K562 (cell line): ENCODE measurements around the gene HDAC6. TPM values are rescaled to one million over a fixed set of nuclear protein-coding genes. Genes with fewer than 3 reads are reported as not detected.

Source experiments
- ATAC-seq: fragments of 200-7000 bp; cut with Tn5 transposase; 3 replicates; pipeline ENCODE4 v1.9.1; 2020; ENCODE audit warnings: moderate library complexity
- BruUV-seq: library from RNA; stranded (reverse); fragments of 400-500 nt; replicated peaks from 2 replicates; lab custom pipeline; 2021; lab: Mats Ljungman, UMichigan
- CTCF ChIA-PET: fragments of 300-600 bp; formaldehyde crosslinking; extraction: SDS; loops from one replicate; lab custom pipeline; 2021; ENCODE audit warnings: low intra/inter-chr PET ratio; lab: Yijun Ruan, JAX
- POLR2A ChIA-PET: fragments of 300-600, 350-650 bp; sonication (Branson Sonifier 250); formaldehyde crosslinking; extraction: SDS; loops from one replicate; lab custom pipeline; 2021; ENCODE audit warnings: antibody characterized with exemption, inconsistent platforms; lab: Yijun Ruan, JAX
- DNase-seq, 4 experiments: peaks; one replicate each; pipeline versions ENCODE4 v3.0.0 to v3.0.0-alpha.2; 2011 to 2018; ENCODE audit warnings: low spot score in 3 of 4, mixed read lengths in 3 of 4; ENCODE audit errors: extremely low read depth in 1 of 4
- FAIRE-seq: peaks from 2 replicates; lab custom pipeline; 2011; peaks lifted over from hg19 to GRCh38; lab: Jason Lieb, UNC
- H2AFZ ChIP-seq: 2 replicates; pipeline ENCODE4 v1.6.0; 2011; ENCODE audit warnings: low read depth, low read length, control low read depth, inconsistent platforms
- H3K27ac ChIP-seq: fragments of 200-600 bp; 3 replicates; pipeline ENCODE4 v1.8.0; 2011; ENCODE audit warnings: low read depth, mild to moderate bottlenecking, control low read depth, inconsistent platforms, low read length, moderate library complexity, mixed read lengths; ENCODE audit errors: extremely low read depth
- H3K27me3 ChIP-seq, 2 experiments: fragments of 300-600 bp in 1 of 2; 2 replicates in 1 of 2; 3 replicates in 1 of 2; pipeline versions ENCODE4 v1.6.0 to v1.8.0; 2011; ENCODE audit warnings: inconsistent platforms in 2 of 2, low read length in 2 of 2, mild to moderate bottlenecking in 1 of 2, mixed read lengths in 1 of 2, moderate library complexity in 1 of 2; ENCODE audit not compliant: control insufficient read depth in 2 of 2, insufficient read depth in 2 of 2
- H3K36me3 ChIP-seq: fragments of 300-600 bp; 3 replicates; pipeline ENCODE4 v1.8.0; 2011; ENCODE audit warnings: mild to moderate bottlenecking, low read length, inconsistent platforms; ENCODE audit not compliant: control insufficient read depth, insufficient read depth
- H3K4me1 ChIP-seq, 2 experiments: fragments of 200-600 bp in 1 of 2; replicated peaks in 1 of 2; 2 replicates in 1 of 2; 3 replicates in 1 of 2; pipeline versions ENCODE4 v1.5.1 to v1.8.0; 2011; ENCODE audit warnings: inconsistent platforms in 2 of 2, low read length in 2 of 2, mild to moderate bottlenecking in 1 of 2, mixed read lengths in 1 of 2, moderate library complexity in 1 of 2; ENCODE audit not compliant: control insufficient read depth in 2 of 2, insufficient read depth in 2 of 2
- H3K4me2 ChIP-seq: 2 replicates; pipeline ENCODE4 v1.6.1; 2011; ENCODE audit warnings: low read length, control low read depth, inconsistent platforms, mixed read lengths; ENCODE audit not compliant: insufficient read depth
- H3K4me3 ChIP-seq: fragments of 200-600 bp; sonication (generic), shearing (Covaris generic); 2 replicates; pipeline ENCODE4 v1.5.1; 2016; ENCODE audit warnings: control low read depth, inconsistent platforms
- H3K79me2 ChIP-seq: fragments of 200-600 bp; 3 replicates; pipeline ENCODE4 v1.8.0; 2011; ENCODE audit warnings: low read length, inconsistent platforms; ENCODE audit not compliant: control insufficient read depth, insufficient read depth
- H3K9ac ChIP-seq, 2 experiments: 2 replicates each; pipeline versions ENCODE4 v1.6.0 to v1.6.1; 2011; ENCODE audit warnings: low read depth in 2 of 2, low read length in 2 of 2, control low read depth in 1 of 2, inconsistent platforms in 1 of 2, mild to moderate bottlenecking in 1 of 2, mixed read lengths in 1 of 2; ENCODE audit not compliant: insufficient read depth in 1 of 2
- H3K9me1 ChIP-seq: one replicate; pipeline ENCODE4 v1.6.0; 2011; ENCODE audit warnings: inconsistent platforms, mild to moderate bottlenecking, low read length, moderate library complexity; ENCODE audit not compliant: control insufficient read depth, insufficient read depth
- H3K9me3 ChIP-seq: replicated peaks from 2 replicates; pipeline ENCODE4 v1.5.1; 2011; ENCODE audit warnings: low read depth, low read length, inconsistent platforms; ENCODE audit not compliant: control insufficient read depth, insufficient read depth
- H4K20me1 ChIP-seq: replicated peaks from 2 replicates; pipeline ENCODE4 v1.6.1; 2011; ENCODE audit warnings: low read length, inconsistent platforms, mixed read lengths; ENCODE audit not compliant: control insufficient read depth, insufficient read depth
- EP300 ChIP-seq: IDR thresholded peaks from 2 replicates; pipeline ENCODE4 v1.6.1; 2012; ENCODE audit warnings: low read length, improper control_type of control experiment
- ETV6 ChIP-seq, 3 experiments: fragments of 150-350 bp in 1 of 3; sonication (generic) in 1 of 3; formaldehyde crosslinking in 1 of 3; IDR thresholded peaks; 2 replicates each; pipeline versions ENCODE4 v1.6.1 to v1.8.0; 2014 to 2022; ENCODE audit warnings: borderline replicate concordance in 2 of 3, low read depth in 2 of 3, antibody characterized with exemption in 1 of 3, low read length in 1 of 3, mild to moderate bottlenecking in 1 of 3, missing genetic modification reagents in 1 of 3
- FOXM1 ChIP-seq, 2 experiments: fragments of 450-650 bp in 1 of 2; sonication (generic) in 1 of 2; formaldehyde crosslinking in 1 of 2; IDR thresholded peaks; 2 replicates each; pipeline versions ENCODE4 v1.6.1 to v1.9.0; 2017 to 2022; ENCODE audit warnings: low read depth in 2 of 2, mild to moderate bottlenecking in 2 of 2, missing genetic modification reagents in 1 of 2, moderate library complexity in 1 of 2
- GABPA ChIP-seq: fragments of 200-800 bp; sonication (Bioruptor generic); conservative IDR thresholded peaks from 2 replicates; pipeline ENCODE4 v1.6.1; 2016; ENCODE audit warnings: low read depth, missing genetic modification characterization, missing compliant biosample characterization
- HDGF ChIP-seq: fragments of 450-650 bp; IDR thresholded peaks from 2 replicates; pipeline ENCODE4 v1.6.1; 2016
- MAZ ChIP-seq, 2 experiments: fragments of 450-650 bp in 1 of 2; sonication (generic) in 1 of 2; formaldehyde crosslinking; IDR thresholded peaks in 1 of 2; conservative IDR thresholded peaks in 1 of 2; 2 replicates each; pipeline versions ENCODE4 v1.4.0 to v1.5.0; 2020; ENCODE audit warnings: mild to moderate bottlenecking in 1 of 2, missing genetic modification reagents in 1 of 2
- MTA1 ChIP-seq: fragments of 450-650 bp; IDR thresholded peaks from 2 replicates; pipeline ENCODE4 v1.6.1; 2017; ENCODE audit warnings: borderline replicate concordance
- OTX1 ChIP-seq: fragments of 450-650 bp; formaldehyde crosslinking; IDR thresholded peaks from 2 replicates; pipeline ENCODE4 v1.4.0; 2022; ENCODE audit warnings: mild to moderate bottlenecking
- SIN3B ChIP-seq: fragments of 450-650 bp; IDR thresholded peaks from 2 replicates; pipeline ENCODE4 v1.6.1; 2017; ENCODE audit warnings: low read depth, mild to moderate bottlenecking, moderate library complexity
- SMARCA5 ChIP-seq: fragments of 450-650 bp; IDR thresholded peaks from 2 replicates; pipeline ENCODE4 v1.6.1; 2016
- TOE1 ChIP-seq, 2 experiments: fragments of 450-650 bp in 1 of 2; sonication (generic) in 1 of 2; formaldehyde crosslinking in 1 of 2; IDR thresholded peaks; 2 replicates each; pipeline versions ENCODE4 v1.7.1 to v1.8.0; 2016 to 2022; ENCODE audit warnings: borderline replicate concordance in 2 of 2, mild to moderate bottlenecking in 2 of 2, antibody characterized with exemption in 1 of 2, inconsistent platforms in 1 of 2, low read depth in 1 of 2, missing genetic modification reagents in 1 of 2, moderate library complexity in 1 of 2
- ZNF274 ChIP-seq: IDR thresholded peaks from 2 replicates; pipeline ENCODE4 v1.6.1; 2011; ENCODE audit warnings: low read depth, mild to moderate bottlenecking, low read length, moderate library complexity, borderline replicate concordance
- ZNF408 ChIP-seq: fragments of 250-450 bp; sonication (Bioruptor Pico); IDR thresholded peaks from 2 replicates; pipeline ENCODE4 v1.4.0; 2020; ENCODE audit warnings: low read depth, mild to moderate bottlenecking, moderate library complexity
- WGBS: fragments of 100-300 bp; shearing (Covaris generic); methylation state at CpG from one replicate; pipeline ENCODE4 v1.1.6; 2016; ENCODE audit warnings: low coverage, mixed read lengths; ENCODE audit not compliant: insufficient coverage; ENCODE audit errors: missing lambda C conversion rate; 5-methylcytosine and 5-hydroxymethylcytosine counted together
- in situ Hi-C: fragments of 300-500 bp; cut with MboI; formaldehyde crosslinking; loops from 4 replicates; pipeline ENCODE4 v1.15.0; 2018; ENCODE audit warnings: inconsistent platforms, mixed read lengths
- intact Hi-C: fragments of 100-400 bp; cut with micrococcal nuclease; formaldehyde crosslinking; loops from 2 replicates; pipeline ENCODE4 v1.14.2; 2022
- polyA plus RNA-seq, 8 experiments: library from polyadenylated mRNA; depleted of rRNA in 4 of 8; stranded (reverse) in 5 of 8; unstranded in 3 of 8; fragments of >200 nt; fragmentation: Nextera tagmentation in 2 of 8; fragmentation: Illumina TruSeq in 1 of 8; extraction: Ambion mirVana in 2 of 8; extraction: Trizol in 1 of 8; gene quantifications; 2 replicates each; pipeline versions ENCODE4 v1.2.1 to v1.2.3, GENCODE V29; 2011 to 2014; ENCODE audit warnings: inconsistent platforms in 1 of 8, missing spikeins in 1 of 8
- total RNA-seq, 7 experiments: library from RNA; depleted of rRNA in 6 of 7; stranded (reverse); fragments of >200 nt in 6 of 7; fragmentation: Illumina TruSeq in 2 of 7; extraction: Trizol in 2 of 7; gene quantifications; 2 replicates each; pipeline versions ENCODE4 v1.2.1 to v1.2.3, GENCODE V29; 2011 to 2021; ENCODE audit warnings: low replicate concordance in 1 of 7
- TF ChIP-seq, protein P1 (sequence below), 2 experiments: fragments of 450-650 bp; IDR thresholded peaks; 2 replicates each; pipeline ENCODE4 v1.6.1; 2016
- TF ChIP-seq, protein P2 (sequence below): fragments of 200-800 bp; sonication (Bioruptor generic); IDR thresholded peaks from 2 replicates; pipeline ENCODE4 v1.6.1; 2017; ENCODE audit warnings: missing genetic modification characterization, missing compliant biosample characterization

HDAC6 gene
- total and polyA plus RNA-seq, 9 of the 15 experiments (the other 6 are each of a cell fraction or from before 2014, with no cell fraction given), result 29.9 to 101 (median 71.2) TPM

DNA sequence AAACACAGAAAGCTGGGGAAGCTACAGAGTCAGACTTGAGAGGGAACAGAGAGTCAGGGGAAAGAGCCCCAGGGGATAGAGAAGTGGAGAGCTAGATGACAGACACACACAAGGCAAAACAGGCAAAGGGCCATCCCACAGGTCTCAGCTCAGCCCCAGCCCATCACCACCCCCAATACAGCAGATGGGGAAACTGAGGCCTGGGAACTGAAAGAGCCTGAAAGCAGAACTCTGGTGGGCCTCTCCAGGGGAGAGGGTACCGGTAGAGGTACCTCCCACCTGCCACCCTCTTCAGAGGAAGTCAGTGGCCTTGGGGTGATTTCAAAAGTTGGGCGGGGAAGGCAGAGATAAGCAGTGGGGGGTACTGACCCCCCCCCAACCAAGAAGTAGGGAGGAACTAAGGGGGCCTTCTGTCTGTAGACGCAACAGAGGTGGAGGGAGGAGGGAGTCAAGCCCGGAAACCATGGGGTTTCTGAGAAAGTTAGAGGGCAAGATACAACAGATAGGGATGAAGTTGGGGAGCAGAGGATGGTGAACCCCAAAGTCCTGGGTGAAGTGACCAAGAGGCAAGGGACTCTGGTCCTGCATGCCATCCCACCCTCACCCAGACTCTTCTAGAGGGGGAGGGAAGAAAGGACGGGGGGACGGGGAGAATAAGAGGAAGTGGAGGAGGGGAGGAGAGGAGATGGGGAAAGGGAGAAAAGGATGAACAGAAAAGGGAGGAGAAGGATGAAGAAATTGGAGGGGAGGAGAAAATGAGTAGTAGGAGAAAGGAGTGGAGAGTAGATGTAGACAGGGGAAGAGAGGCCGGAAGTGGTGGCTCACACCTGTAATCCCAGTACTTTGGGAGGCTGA lies 12.3 kb upstream of the HDAC6 start:
- Histone ChIP-seq H3K27ac (peak overlapping the region; percentile 85), H3K4me3 (peak overlapping the region; percentile 75), H3K4me1 (peaks cover 51 to 65% of the 10 kb centered on the region in 2 experiments), H4K20me1 (peaks cover 4% of the 10 kb centered on the region; the same call in 1 of the 2 replicates), H3K9ac (peak overlapping the region; percentile 85 to 94), H3K9me1 (no peaks in the 10 kb centered on the region), H2AFZ (no peak overlapping the region), H3K36me3 (peaks cover 63% of the 10 kb centered on the region), H3K9me3 (no peaks in the 10 kb centered on the region), H3K79me2 (peaks cover 85% of the 10 kb centered on the region), H3K4me2 (peak overlapping the region; percentile 93), H3K27me3 (no peaks in the 10 kb centered on the region)
- ChIA-PET POLR2A (interaction anchor here (0.6 kb wide), 1 partner anchor 52 kb away, joined by 3 read pairs; no protein-coding TSS in a partner anchor), CTCF (interaction anchor here (0.7 kb wide), 1 partner anchor 128 kb away, joined by 4 read pairs; no protein-coding TSS in a partner anchor)
- FAIRE-seq, result peak; percentile 77
- BruUV-seq, result no TSS peak
- in situ Hi-C loops, result no loop called here
- DNase-seq, result peak in 2 of 4 experiments; percentile 50 to 75
- ATAC-seq, result no peak
- intact Hi-C loops, result loop anchor here (2.0 to 5.0 kb wide), 2 partner anchors 25 to 92 kb away; partner anchors contain the start of gene SUV39H1
- 0% methylated on average over 4 of the region's 7 CpGs for WGBS
- TF ChIP-seq TOE1 (IDR thresholded peaks at IDR 0.05; ENCODE audit: borderline replicate concordance) (no peak), TOE1 (CRISPR knock-in tag; IDR thresholded peaks at IDR 0.05; ENCODE audit: borderline replicate concordance, low read depth) (no peak), GABPA (tag) (peak; percentile 33; the same call in 1 of the 2 replicates), MTA1 (0 out of 2 replicates have a peak, but pooled peaks have one; percentile 34), ZNF274 (no peak), SMARCA5 (0 out of 2 replicates have a peak, but pooled peaks have one; percentile 11), EP300 (peak; percentile 38; the same call in 1 of the 2 replicates), HDGF (0 out of 2 replicates have a peak, but pooled peaks have one; percentile 15), SIN3B (no peak), OTX1 (0 out of 2 replicates have a peak, but pooled peaks have one; percentile 7), MAZ (CRISPR knock-in tag; conservative IDR thresholded peaks at IDR 0.05 in 1 of 2, IDR thresholded peaks at IDR 0.05 in 1 of 2) (peak in 1 of 2 experiments; percentile 47; a peak in 1 of 4 replicates), ETV6 (IDR thresholded peaks at IDR 0.05; ENCODE audit: borderline replicate concordance in 1 of 2, low read depth in 2 of 2, low read length in 1 of 2) (0 out of 4 replicates have a peak, but pooled peaks of 1 of the 2 experiments have one; percentile 22), ETV6 (CRISPR knock-in tag; IDR thresholded peaks at IDR 0.05; ENCODE audit: borderline replicate concordance) (no peak), ZNF408 (CRISPR knock-in tag) (no peak), FOXM1 (IDR thresholded peaks at IDR 0.05; ENCODE audit: low read depth) (peak; percentile 28; the same call in 1 of the 2 replicates), FOXM1 (CRISPR knock-in tag; IDR thresholded peaks at IDR 0.05; ENCODE audit: low read depth) (no peak)
- TF ChIP-seq, protein P1, sequence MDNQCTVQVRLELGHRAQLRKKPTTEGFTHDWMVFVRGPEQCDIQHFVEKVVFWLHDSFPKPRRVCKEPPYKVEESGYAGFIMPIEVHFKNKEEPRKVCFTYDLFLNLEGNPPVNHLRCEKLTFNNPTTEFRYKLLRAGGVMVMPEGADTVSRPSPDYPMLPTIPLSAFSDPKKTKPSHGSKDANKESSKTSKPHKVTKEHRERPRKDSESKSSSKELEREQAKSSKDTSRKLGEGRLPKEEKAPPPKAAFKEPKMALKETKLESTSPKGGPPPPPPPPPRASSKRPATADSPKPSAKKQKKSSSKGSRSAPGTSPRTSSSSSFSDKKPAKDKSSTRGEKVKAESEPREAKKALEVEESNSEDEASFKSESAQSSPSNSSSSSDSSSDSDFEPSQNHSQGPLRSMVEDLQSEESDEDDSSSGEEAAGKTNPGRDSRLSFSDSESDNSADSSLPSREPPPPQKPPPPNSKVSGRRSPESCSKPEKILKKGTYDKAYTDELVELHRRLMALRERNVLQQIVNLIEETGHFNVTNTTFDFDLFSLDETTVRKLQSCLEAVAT (IDR thresholded peaks at IDR 0.05), result peak in 1 of 2 experiments; percentile 13; a peak in 1 of 4 replicates
- TF ChIP-seq, protein P2, sequence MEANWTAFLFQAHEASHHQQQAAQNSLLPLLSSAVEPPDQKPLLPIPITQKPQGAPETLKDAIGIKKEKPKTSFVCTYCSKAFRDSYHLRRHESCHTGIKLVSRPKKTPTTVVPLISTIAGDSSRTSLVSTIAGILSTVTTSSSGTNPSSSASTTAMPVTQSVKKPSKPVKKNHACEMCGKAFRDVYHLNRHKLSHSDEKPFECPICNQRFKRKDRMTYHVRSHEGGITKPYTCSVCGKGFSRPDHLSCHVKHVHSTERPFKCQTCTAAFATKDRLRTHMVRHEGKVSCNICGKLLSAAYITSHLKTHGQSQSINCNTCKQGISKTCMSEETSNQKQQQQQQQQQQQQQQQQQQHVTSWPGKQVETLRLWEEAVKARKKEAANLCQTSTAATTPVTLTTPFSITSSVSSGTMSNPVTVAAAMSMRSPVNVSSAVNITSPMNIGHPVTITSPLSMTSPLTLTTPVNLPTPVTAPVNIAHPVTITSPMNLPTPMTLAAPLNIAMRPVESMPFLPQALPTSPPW (CRISPR knock-in tag), result peak; percentile 90
